GM19351 (cell line): Measurements from ENCODE around the gene MRGPRD.

Experiments
- ATAC-seq: cut with Tn5 transposase; IDR thresholded peaks from one replicate; pipeline ENCODE4 v1.9.1; 2021; ENCODE audit warnings: mild to moderate bottlenecking, moderate library complexity; ENCODE audit not compliant: unreplicated experiment

Gene MRGPRD

DNA sequence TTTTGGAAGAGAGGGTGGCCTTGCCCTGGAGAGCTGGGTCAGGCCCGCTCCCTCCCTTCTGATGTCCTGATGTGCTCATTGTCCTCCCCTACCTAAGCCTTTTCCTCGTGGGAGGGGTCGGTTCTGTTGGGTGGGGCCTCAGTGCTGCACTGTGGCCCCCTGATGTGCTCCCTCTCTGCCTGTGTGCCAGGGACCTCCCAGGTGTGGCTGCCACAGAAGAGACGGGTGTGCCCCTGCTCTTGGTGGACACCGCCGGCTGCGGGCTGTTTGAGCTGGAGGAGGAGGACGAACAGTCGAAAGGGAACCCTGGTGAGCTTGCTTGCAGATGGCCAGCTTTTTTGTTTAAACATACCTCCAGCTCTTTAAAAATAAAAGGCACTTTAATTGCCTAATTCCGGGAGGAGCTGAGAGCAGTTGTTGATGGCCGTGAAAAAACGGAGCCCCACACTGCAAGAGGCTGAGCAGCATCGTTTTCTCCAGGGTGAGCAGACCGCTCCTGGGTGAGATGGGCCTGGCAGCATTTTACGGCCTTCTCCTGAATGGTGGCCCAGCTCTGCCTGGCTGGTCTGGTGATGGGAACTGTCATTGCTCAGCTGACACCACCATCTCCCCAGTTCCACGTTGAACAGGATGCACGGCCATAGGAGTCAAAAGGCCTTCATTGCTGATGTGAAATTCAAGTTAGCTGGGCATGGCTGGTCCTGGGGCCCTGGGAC lies 47.0 kb downstream of the MRGPRD start:
- no peak for ATAC-seq

DNA sequence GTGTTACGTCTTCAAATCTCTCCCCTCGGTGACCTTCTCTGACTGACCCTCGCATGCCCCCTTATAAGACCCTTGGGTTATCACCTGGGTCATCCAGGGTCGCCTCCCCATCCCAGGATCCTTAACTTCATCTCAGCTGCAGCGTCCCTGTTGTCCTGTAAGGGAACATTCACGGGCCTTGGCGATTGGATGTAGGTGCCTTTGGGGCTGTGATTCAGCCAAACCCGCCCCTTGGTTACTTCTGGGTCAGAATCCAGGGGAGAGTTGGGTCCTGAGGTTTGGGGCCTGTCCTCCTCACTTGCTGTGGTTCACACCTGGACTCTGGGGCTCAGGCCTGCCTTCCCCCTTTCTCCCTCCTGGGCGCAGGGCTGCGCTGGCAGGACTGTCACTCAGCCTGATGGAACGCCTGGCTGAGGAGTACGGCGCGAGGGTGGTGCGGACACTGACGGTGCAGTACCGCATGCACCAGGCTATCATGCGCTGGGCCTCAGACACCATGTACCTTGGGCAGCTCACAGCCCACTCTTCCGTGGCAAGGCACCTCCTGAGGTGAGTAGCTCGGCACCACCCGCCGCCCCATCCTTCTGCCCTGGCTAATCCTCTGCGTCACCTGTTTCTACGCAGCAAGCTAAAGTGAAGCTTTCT lies 47.7 kb downstream of the MRGPRD start:
- ATAC-seq: no peak

DNA sequence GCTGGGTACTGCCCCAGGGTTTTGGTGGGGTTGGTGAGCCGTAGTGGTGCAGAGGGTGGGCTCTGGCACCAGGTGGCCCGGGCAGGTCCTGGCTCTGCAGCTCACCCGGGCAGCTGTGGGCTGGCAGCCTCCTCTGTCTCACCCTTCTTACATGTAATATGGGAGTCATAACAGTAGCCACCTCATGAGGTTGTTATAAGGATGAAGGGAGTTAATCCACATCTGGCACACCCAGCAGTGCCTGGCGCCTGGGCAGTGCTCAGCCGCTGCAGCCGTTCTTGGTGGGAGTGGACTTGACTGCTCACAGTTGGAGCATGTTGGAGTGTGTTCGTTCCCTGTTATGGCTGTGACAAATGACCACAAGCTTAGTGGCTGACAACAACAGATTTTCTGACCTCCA lies 48.4 kb downstream of the MRGPRD start:
- no peak for ATAC-seq

DNA sequence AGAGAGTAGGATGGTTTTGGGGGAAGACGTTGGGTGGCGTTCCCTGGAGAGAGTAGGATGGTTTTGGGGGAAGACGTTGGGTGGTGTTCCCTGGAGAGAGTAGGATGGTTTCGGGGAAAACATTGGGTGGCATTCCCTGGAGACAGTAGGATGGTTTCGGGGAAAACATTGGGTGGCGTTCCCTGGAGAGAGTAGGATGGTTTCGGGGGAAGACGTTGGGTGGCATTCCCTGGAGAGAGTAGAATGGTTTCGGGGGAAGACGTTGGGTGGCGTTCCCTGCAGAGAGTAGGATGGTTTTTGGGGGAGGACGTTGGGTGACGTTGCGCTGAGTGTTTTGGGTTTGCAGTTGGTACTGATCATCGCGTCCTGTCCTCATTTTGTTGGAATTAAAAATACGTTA lies 48.9 kb downstream of the MRGPRD start:
- ATAC-seq: no peak

DNA sequence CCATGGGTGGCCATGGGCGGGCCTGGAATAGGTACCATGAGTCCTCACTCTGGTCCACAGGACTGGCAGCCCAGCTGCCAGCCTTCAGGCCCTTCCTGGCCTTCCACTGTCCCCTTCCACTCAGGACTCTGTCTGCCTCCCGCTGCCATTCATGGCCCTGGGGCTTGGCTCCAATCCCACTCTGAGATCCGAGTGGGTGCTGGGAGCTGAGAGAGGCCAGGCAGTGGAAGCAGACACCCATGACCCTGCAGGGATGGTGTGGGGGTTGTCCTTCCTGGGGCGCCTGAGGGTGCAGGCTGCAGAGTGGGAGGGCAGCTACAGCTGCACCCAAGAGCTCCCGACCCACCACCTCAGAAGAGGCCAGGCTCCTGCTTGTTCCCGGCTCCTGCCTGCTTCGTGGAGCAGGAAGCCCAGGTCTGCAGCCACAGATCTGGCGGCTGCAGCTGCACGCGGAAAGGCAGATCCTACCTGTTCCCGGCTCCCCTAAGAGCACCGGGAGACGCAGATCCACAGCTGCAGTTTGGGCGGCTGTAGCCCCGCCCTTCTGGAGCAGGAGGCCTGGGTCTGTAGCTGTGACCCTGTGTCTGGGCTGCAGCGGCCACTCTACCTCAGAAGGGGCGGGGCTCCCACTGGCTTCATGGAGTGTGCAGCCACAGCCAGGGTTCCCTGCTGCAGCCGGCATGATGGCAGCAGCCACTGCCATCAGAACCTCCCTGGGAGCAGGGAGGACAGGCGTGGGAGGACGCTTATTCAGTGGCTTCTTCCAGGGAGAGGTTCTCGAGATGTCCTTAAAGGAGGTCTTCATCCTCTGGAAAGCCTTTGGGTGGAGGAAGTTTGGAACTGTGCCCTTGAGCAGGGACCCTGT lies 49.6 kb downstream of the MRGPRD start:
- no peak for ATAC-seq
